ENCODE results near the gene CXorf66.

Gene CXorf66

GRCh38 chrX:139905743-139906142 is 59.6 kb downstream of the CXorf66 start:
- no peak overlapping the region for H3K9ac ChIP-seq (ENCODE audit: low read length)
- no peaks in the 10 kb centered on the region for H3K36me3 ChIP-seq (replicated peaks; ENCODE audit: low read depth, low read length)
- H3K79me2 ChIP-seq (ENCODE audit: low read length) = peaks cover 22% of the 10 kb centered on the region
- no peak overlapping the region for H2AFZ ChIP-seq (ENCODE audit: low read depth, low read length)
- TF ChIP-seq EZH2phosphoT487 (IDR thresholded peaks at IDR 0.05; ENCODE audit: low read depth) = no peak
- no peak for TF ChIP-seq CTCF (IDR thresholded peaks at IDR 0.05; ENCODE audit: low read depth, low read length)
- H3K27me3 ChIP-seq (ENCODE audit: low read depth, low read length) = no peaks in the 10 kb centered on the region
- no peaks in the 10 kb centered on the region for H3K9me3 ChIP-seq (ENCODE audit: insufficient read depth, low read length)
- H3K4me2 ChIP-seq (ENCODE audit: low read length) = no peak overlapping the region
- peaks cover 27% of the 10 kb centered on the region for H4K20me1 ChIP-seq (ENCODE audit: insufficient read depth, low read length)
- H3K4me3 ChIP-seq (ENCODE audit: low read length) = no peak overlapping the region
- no peak overlapping the region for H3K27ac ChIP-seq (ENCODE audit: low read length)
- H3K4me1 ChIP-seq (ENCODE audit: low read length) = peaks cover 22% of the 10 kb centered on the region
